Endothelial cell of umbilical vein (primary cell): ENCODE measurements around the gene KCNE5. TPM values are rescaled to one million over a fixed set of nuclear protein-coding genes. Genes with fewer than 3 reads are reported as not detected.
"Not testable (repeated sequence)": the region's sequence is repeated elsewhere in the genome, so short reads cannot be mapped to it uniquely, and the experiment has no call there.

Experiments used
- BruUV-seq: library from RNA; stranded (reverse); fragments of 400-500 nt; replicated peaks from 2 replicates; lab custom pipeline; 2021; lab: Mats Ljungman, UMichigan
- CTCF ChIA-PET: fragments of 300-600, 350-600 bp; sonication (Branson Sonifier 250); formaldehyde crosslinking; loops from one replicate; lab custom pipeline; 2021; ENCODE audit warnings: antibody characterized with exemption, inconsistent platforms; lab: Charles Lee
- POLR2A ChIA-PET: fragments of 300-600, 350-600 bp; sonication (Branson Sonifier 250); formaldehyde crosslinking; loops from one replicate; lab custom pipeline; 2021; ENCODE audit warnings: antibody characterized with exemption, inconsistent platforms; lab: Charles Lee
- DNase-seq: peaks from one replicate; pipeline ENCODE4 v3.0.0-alpha.2; 2011; ENCODE audit warnings: low read depth, low spot score
- FAIRE-seq: peaks from 2 replicates; lab custom pipeline; 2011; peaks lifted over from hg19 to GRCh38; lab: Jason Lieb, UNC
- H2AFZ ChIP-seq: 2 replicates; pipeline ENCODE4 v1.6.0; 2012; ENCODE audit warnings: low read depth, low read length, control low read depth, inconsistent platforms
- H3K27ac ChIP-seq: 2 replicates; pipeline ENCODE4 v1.5.1; 2011; ENCODE audit warnings: low read depth, mild to moderate bottlenecking, control low read depth, low read length, moderate library complexity; ENCODE audit not compliant: insufficient read depth
- H3K27me3 ChIP-seq, 2 experiments: 2 replicates each; pipeline versions ENCODE4 v1.6.0 to v1.6.1; 2011; ENCODE audit warnings: low read length in 2 of 2, mixed read lengths in 1 of 2; ENCODE audit not compliant: control insufficient read depth in 2 of 2, insufficient read depth in 2 of 2
- H3K36me3 ChIP-seq, 2 experiments: 2 replicates in 1 of 2; 3 replicates in 1 of 2; pipeline ENCODE4 v1.5.1; 2011; ENCODE audit warnings: low read length in 2 of 2, mild to moderate bottlenecking in 1 of 2, moderate library complexity in 1 of 2; ENCODE audit not compliant: control insufficient read depth in 2 of 2, insufficient read depth in 2 of 2; ENCODE audit errors: extremely low read depth in 1 of 2
- H3K4me1 ChIP-seq: 3 replicates; pipeline ENCODE4 v1.5.1; 2011; ENCODE audit warnings: mild to moderate bottlenecking, low read length; ENCODE audit not compliant: control insufficient read depth, insufficient read depth; ENCODE audit errors: extremely low read depth
- H3K4me2 ChIP-seq: 2 replicates; pipeline ENCODE4 v1.6.1; 2011; ENCODE audit warnings: low read length, control low read depth, mixed read lengths; ENCODE audit not compliant: insufficient read depth
- H3K4me3 ChIP-seq, 3 experiments: fragments of 200-600 bp in 1 of 3; sonication (generic), shearing (Covaris generic) in 1 of 3; replicated peaks in 1 of 3; 2 replicates each; pipeline ENCODE4 v1.5.1; 2011 to 2016; ENCODE audit warnings: control low read depth in 3 of 3, low read length in 3 of 3, mild to moderate bottlenecking in 2 of 3, inconsistent platforms in 1 of 3, low read depth in 1 of 3, moderate library complexity in 1 of 3; ENCODE audit not compliant: insufficient read depth in 1 of 3
- H3K79me2 ChIP-seq: 2 replicates; pipeline ENCODE4 v1.6.0; 2012; ENCODE audit warnings: low read length, inconsistent platforms; ENCODE audit not compliant: control insufficient read depth, insufficient read depth
- H3K9ac ChIP-seq: replicated peaks from 2 replicates; pipeline ENCODE3; 2011; ENCODE audit warnings: low read length, control low read depth; ENCODE audit not compliant: insufficient read depth; ENCODE audit errors: extremely low read depth
- H3K9me1 ChIP-seq: replicated peaks from 3 replicates; pipeline ENCODE4 v1.6.0; 2011; ENCODE audit warnings: mild to moderate bottlenecking, low read length; ENCODE audit not compliant: control insufficient read depth, insufficient read depth; ENCODE audit errors: extremely low read depth
- H3K9me3 ChIP-seq: replicated peaks from 2 replicates; pipeline ENCODE4 v1.5.1; 2012; ENCODE audit warnings: low read length, inconsistent platforms; ENCODE audit not compliant: control insufficient read depth, insufficient read depth
- H4K20me1 ChIP-seq: replicated peaks from 2 replicates; pipeline ENCODE3; 2011; ENCODE audit warnings: mild to moderate bottlenecking, low read length; ENCODE audit not compliant: control insufficient read depth, insufficient read depth; ENCODE audit errors: extremely low read depth
- FOS ChIP-seq: IDR thresholded peaks from 2 replicates; pipeline ENCODE4 v1.6.1; 2011; ENCODE audit warnings: mild to moderate bottlenecking, low read length, moderate library complexity, borderline replicate concordance; ENCODE audit not compliant: insufficient read depth
- GATA2 ChIP-seq: IDR thresholded peaks from 2 replicates; pipeline ENCODE4 v1.7.0; 2011; ENCODE audit warnings: low read depth, mild to moderate bottlenecking, moderate library complexity, mixed read lengths, low read length; ENCODE audit not compliant: insufficient read length, insufficient read depth
- JUN ChIP-seq: IDR thresholded peaks from 2 replicates; pipeline ENCODE4 v1.6.1; 2011; ENCODE audit warnings: borderline replicate concordance, low read depth; ENCODE audit not compliant: insufficient read length, insufficient read depth
- POLR2A ChIP-seq: IDR thresholded peaks from 2 replicates; pipeline ENCODE4 v1.6.1; 2012; ENCODE audit warnings: low read depth, mild to moderate bottlenecking, control low read depth, low read length
- POLR2AphosphoS5 ChIP-seq: IDR thresholded peaks from 2 replicates; pipeline ENCODE4 v1.6.1; 2012; ENCODE audit warnings: low read depth, mild to moderate bottlenecking, control low read depth, low read length, moderate library complexity; ENCODE audit not compliant: insufficient read depth
- dilution Hi-C: fragments of 300-500 bp; cut with MboI; formaldehyde crosslinking; loops from one replicate; pipeline ENCODE4 v1.15.0; 2019; ENCODE audit warnings: low sequenced_read_pairs; ENCODE audit not compliant: extremely low pct_ligation_motif_present
- intact Hi-C: fragments of 100-400 bp; cut with micrococcal nuclease; formaldehyde crosslinking; loops from one replicate; pipeline ENCODE4 v1.10.0; 2022
- polyA plus RNA-seq, 4 experiments: library from polyadenylated mRNA; depleted of rRNA in 3 of 4; stranded (reverse) in 3 of 4; unstranded in 1 of 4; fragments of >200 nt; gene quantifications; 2 replicates each; pipeline versions ENCODE4 v1.2.1 to v1.2.3, GENCODE V29; 2011 to 2012; ENCODE audit warnings: missing spikeins in 1 of 4
- total RNA-seq: library from RNA; stranded (reverse); gene quantifications from 2 replicates; pipeline ENCODE4 v1.2.3, GENCODE V29; 2021

KCNE5 gene
- total and polyA plus RNA-seq, 2 donors (not counting 3 experiments of a cell fraction or from before 2014, with no cell fraction given): 0.15 to 0.31 TPM

DNA sequence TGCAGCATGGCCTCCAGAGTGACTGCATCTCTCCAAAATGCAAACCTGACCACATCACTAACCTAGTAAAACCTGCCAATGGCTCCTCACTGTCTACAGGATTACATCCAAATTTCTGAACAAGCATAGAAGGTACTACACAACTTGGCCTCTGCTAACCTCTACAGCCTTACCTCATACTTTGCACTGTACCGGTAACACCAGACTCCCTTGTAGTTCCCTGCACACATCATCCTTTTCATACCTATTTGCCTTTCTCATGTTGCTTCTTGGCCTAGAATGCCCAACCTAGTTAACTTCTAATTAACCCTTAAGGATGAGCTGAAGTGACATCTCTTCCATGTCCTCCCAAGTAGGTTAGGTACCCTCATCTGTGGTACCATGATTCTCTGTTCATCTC lies 33.4 kb upstream of the KCNE5 start:
- no peak overlapping the region for H3K27ac ChIP-seq
- intact Hi-C loops (no loop called here), dilution Hi-C loops (no loop called here)
- ChIA-PET POLR2A (no interaction called here), CTCF (no interaction called here)
- no peak overlapping the region for H3K9ac ChIP-seq
- no peaks in the 10 kb centered on the region for H3K27me3 ChIP-seq
- BruUV-seq: no TSS peak
- TF ChIP-seq POLR2A: no peak
- H3K9me1 ChIP-seq: no peaks in the 10 kb centered on the region
- peaks cover 16% of the 10 kb centered on the region for H3K79me2 ChIP-seq
- FAIRE-seq (no peak), DNase-seq (no peak)
- no peak overlapping the region for H3K4me3 ChIP-seq
- no peaks in the 10 kb centered on the region for H3K36me3 ChIP-seq
- no peak overlapping the region for H2AFZ ChIP-seq
- H3K4me1 ChIP-seq: no peaks in the 10 kb centered on the region
- H3K4me2 ChIP-seq: no peak overlapping the region
- no peaks in the 10 kb centered on the region for H3K9me3 ChIP-seq
- H4K20me1 ChIP-seq: no peaks in the 10 kb centered on the region

- H3K4me3 ChIP-seq, DNase-seq, H3K4me2 ChIP-seq, FAIRE-seq, H3K36me3 ChIP-seq, POLR2A ChIA-PET, H4K20me1 ChIP-seq, H2AFZ ChIP-seq, H3K27ac ChIP-seq, H3K4me1 ChIP-seq, intact Hi-C loops, H3K27me3 ChIP-seq, H3K9me3 ChIP-seq, H3K9ac ChIP-seq, CTCF ChIA-PET, BruUV-seq, dilution Hi-C loops, H3K9me1 ChIP-seq: not testable (repeated sequence)
- peaks cover 17% of the 10 kb centered on the region for H3K79me2 ChIP-seq
These were observed 32.4 kb upstream of the KCNE5 start for GRCh38 chrX:109657364-109657763.

GRCh38 chrX:109656774-109657173 lies 31.8 kb upstream of the KCNE5 start:
- no peak for FAIRE-seq
- H3K9ac ChIP-seq: no peak overlapping the region
- no peaks in the 10 kb centered on the region for H4K20me1 ChIP-seq
- no peaks in the 10 kb centered on the region for H3K27me3 ChIP-seq
- H2AFZ ChIP-seq: no peak overlapping the region
- no peak for DNase-seq
- no TSS peak for BruUV-seq
- no peak overlapping the region for H3K4me3 ChIP-seq
- POLR2A ChIA-PET: no interaction called here
- intact Hi-C loops (no loop called here), dilution Hi-C loops (no loop called here)
- H3K79me2 ChIP-seq: peaks cover 20% of the 10 kb centered on the region
- no peak for TF ChIP-seq POLR2AphosphoS5
- no peak for TF ChIP-seq JUN
- no peak for TF ChIP-seq FOS
- TF ChIP-seq GATA2: no peak
- no peaks in the 10 kb centered on the region for H3K9me1 ChIP-seq
- H3K4me2 ChIP-seq: no peak overlapping the region
- no peaks in the 10 kb centered on the region for H3K9me3 ChIP-seq
- CTCF ChIA-PET: no interaction called here
- H3K4me1 ChIP-seq: no peaks in the 10 kb centered on the region
- no peaks in the 10 kb centered on the region for H3K36me3 ChIP-seq
- H3K27ac ChIP-seq: no peak overlapping the region
